ENCODE measurements around the gene IRX3.

Gene IRX3

GRCh38 chr16:54282928-54283724 lies 3.5 kb downstream of the IRX3 start:
- ChIA-PET POLR2A (no interaction called here), CTCF (interaction anchor here (1.0 to 2.2 kb wide), 6 partner anchors 9 to 649 kb away, joined by 3 to 5 read pairs (median 4); no protein-coding TSS in a partner anchor)
- DNase-seq: peak in 1 of 3 donors; percentile 29
- Histone ChIP-seq H3K9me3 (ENCODE audit: control extremely low read depth in 1 of 5, control insufficient read depth in 4 of 5, insufficient read depth in 2 of 5, low read depth in 1 of 5, low read length in 4 of 5) (no peaks in the 10 kb centered on the region), H3K27me3 (replicated peaks in 2 of 5; ENCODE audit: control insufficient read depth in 4 of 5, insufficient read depth in 5 of 5, low read length in 4 of 5) (peaks cover 4 to 93% (median 51%) of the 10 kb centered on the region in 5 experiments), H3K27ac (ENCODE audit: insufficient read depth in 1 of 2, low read depth in 1 of 2, low read length in 2 of 2, poor library complexity in 1 of 2, severe bottlenecking in 2 of 2) (no peak overlapping the region), H3K36me3 (ENCODE audit: control insufficient read depth in 4 of 4, insufficient read depth in 4 of 4, low read length in 3 of 4) (no peaks in the 10 kb centered on the region), H3K4me1 (ENCODE audit: control extremely low read depth in 1 of 4, control insufficient read depth in 4 of 4, insufficient read depth in 4 of 4, low read length in 3 of 4) (peaks cover 0 to 46% (median 37%) of the 10 kb centered on the region in 4 experiments), H3K4me3 (ENCODE audit: control insufficient read depth in 1 of 7, extremely low read depth in 1 of 7, insufficient read depth in 4 of 7, low read depth in 2 of 7, low read length in 6 of 7) (no peak overlapping the region)
- 9% methylated on average over 22 of the region's 37 CpGs for WGBS (ENCODE audit: insufficient coverage)

- no peak overlapping the region for H3K27ac ChIP-seq (ENCODE audit: insufficient read depth in 1 of 2, low read depth in 1 of 2, low read length in 2 of 2, poor library complexity in 1 of 2, severe bottlenecking in 2 of 2)
- H3K4me3 ChIP-seq (ENCODE audit: control insufficient read depth in 1 of 7, extremely low read depth in 1 of 7, insufficient read depth in 4 of 7, low read depth in 2 of 7, low read length in 6 of 7): peak overlapping the region in 5 of 7 experiments; percentile 20 to 68 (median 51)
- POLR2A ChIA-PET: no interaction called here
- peaks cover 4 to 86% (median 44%) of the 10 kb centered on the region in 5 experiments for H3K27me3 ChIP-seq (replicated peaks in 2 of 5; ENCODE audit: control insufficient read depth in 4 of 5, insufficient read depth in 5 of 5, low read length in 4 of 5)
- DNase-seq: peak; percentile 53 to 64 (median 63)
- no peaks in the 10 kb centered on the region for H3K9me3 ChIP-seq (ENCODE audit: control extremely low read depth in 1 of 5, control insufficient read depth in 4 of 5, insufficient read depth in 2 of 5, low read depth in 1 of 5, low read length in 4 of 5)
- 2% methylated on average over 26 of the region's 42 CpGs for WGBS (ENCODE audit: insufficient coverage)
- peaks cover 0 to 44% (median 35%) of the 10 kb centered on the region in 4 experiments for H3K4me1 ChIP-seq (ENCODE audit: control extremely low read depth in 1 of 4, control insufficient read depth in 4 of 4, insufficient read depth in 4 of 4, low read length in 3 of 4)
- CTCF ChIA-PET: interaction anchor here (1.0 to 2.2 kb wide), 6 partner anchors 10 to 649 kb away, joined by 3 to 5 read pairs (median 4); no protein-coding TSS in a partner anchor
- no peaks in the 10 kb centered on the region for H3K36me3 ChIP-seq (ENCODE audit: control insufficient read depth in 4 of 4, insufficient read depth in 4 of 4, low read length in 3 of 4)
Observed at GRCh38 chr16:54282202-54282927, 4.2 kb downstream of the IRX3 start.

GRCh38 chr16:54281535-54282201 lies 4.9 kb downstream of the IRX3 start:
- Histone ChIP-seq H3K4me3 (ENCODE audit: control insufficient read depth in 1 of 7, extremely low read depth in 1 of 7, insufficient read depth in 4 of 7, low read depth in 2 of 7, low read length in 6 of 7) (peak overlapping the region in 6 of 7 experiments; percentile 3 to 68 (median 48)), H3K4me1 (ENCODE audit: control extremely low read depth in 1 of 4, control insufficient read depth in 4 of 4, insufficient read depth in 4 of 4, low read length in 3 of 4) (peaks cover 0 to 38% (median 29%) of the 10 kb centered on the region in 4 experiments), H3K9me3 (ENCODE audit: control extremely low read depth in 1 of 5, control insufficient read depth in 4 of 5, insufficient read depth in 2 of 5, low read depth in 1 of 5, low read length in 4 of 5) (no peaks in the 10 kb centered on the region), H3K27ac (ENCODE audit: insufficient read depth in 1 of 2, low read depth in 1 of 2, low read length in 2 of 2, poor library complexity in 1 of 2, severe bottlenecking in 2 of 2) (no peak overlapping the region), H3K27me3 (replicated peaks in 2 of 5; ENCODE audit: control insufficient read depth in 4 of 5, insufficient read depth in 5 of 5, low read length in 4 of 5) (peaks cover 4 to 79% (median 44%) of the 10 kb centered on the region in 5 experiments), H3K36me3 (ENCODE audit: control insufficient read depth in 4 of 4, insufficient read depth in 4 of 4, low read length in 3 of 4) (no peaks in the 10 kb centered on the region)
- 4% methylated on average over 46 of the region's 53 CpGs for WGBS (ENCODE audit: insufficient coverage)
- ChIA-PET POLR2A (no interaction called here), CTCF (interaction anchor here (1.2 to 2.2 kb wide), 4 partner anchors 10 to 650 kb away, joined by 3 to 5 read pairs (median 4); no protein-coding TSS in a partner anchor)
- peak in 1 of 3 donors; percentile 40 for DNase-seq

- H3K27ac ChIP-seq (ENCODE audit: insufficient read depth in 1 of 2, low read depth in 1 of 2, low read length in 2 of 2, poor library complexity in 1 of 2, severe bottlenecking in 2 of 2): no peak overlapping the region
- H3K27me3 ChIP-seq (replicated peaks in 2 of 5; ENCODE audit: control insufficient read depth in 4 of 5, insufficient read depth in 5 of 5, low read length in 4 of 5): peaks cover 4 to 70% (median 40%) of the 10 kb centered on the region in 5 experiments
- 80% methylated on average over 3 of the region's 3 CpGs for WGBS (ENCODE audit: insufficient coverage)
- peak in 2 of 3 donors; percentile 49 to 51 for DNase-seq
- no peak overlapping the region for H3K4me3 ChIP-seq (ENCODE audit: control insufficient read depth in 1 of 7, extremely low read depth in 1 of 7, insufficient read depth in 4 of 7, low read depth in 2 of 7, low read length in 6 of 7)
- ChIA-PET POLR2A (no interaction called here), CTCF (interaction anchor here (0.5 to 1.4 kb wide), 3 partner anchors 12 to 428 kb away, joined by 3 to 4 read pairs (median 3); no protein-coding TSS in a partner anchor)
- no peaks in the 10 kb centered on the region for H3K9me3 ChIP-seq (ENCODE audit: control extremely low read depth in 1 of 5, control insufficient read depth in 4 of 5, insufficient read depth in 2 of 5, low read depth in 1 of 5, low read length in 4 of 5)
- H3K36me3 ChIP-seq (ENCODE audit: control insufficient read depth in 4 of 4, insufficient read depth in 4 of 4, low read length in 3 of 4): no peaks in the 10 kb centered on the region
- H3K4me1 ChIP-seq (ENCODE audit: control extremely low read depth in 1 of 4, control insufficient read depth in 4 of 4, insufficient read depth in 4 of 4, low read length in 3 of 4): peaks cover 0 to 29% (median 21%) of the 10 kb centered on the region in 4 experiments
Observed at GRCh38 chr16:54280751-54281150, 5.8 kb downstream of the IRX3 start.

GRCh38 chr16:54277845-54278703 lies 8.5 kb downstream of the IRX3 start:
- Histone ChIP-seq H3K9me3 (ENCODE audit: control extremely low read depth in 1 of 5, control insufficient read depth in 4 of 5, insufficient read depth in 2 of 5, low read depth in 1 of 5, low read length in 4 of 5) (no peaks in the 10 kb centered on the region), H3K27ac (ENCODE audit: insufficient read depth in 1 of 2, low read depth in 1 of 2, low read length in 2 of 2, poor library complexity in 1 of 2, severe bottlenecking in 2 of 2) (no peak overlapping the region), H3K4me1 (ENCODE audit: control extremely low read depth in 1 of 4, control insufficient read depth in 4 of 4, insufficient read depth in 4 of 4, low read length in 3 of 4) (peaks cover 0 to 13% (median 9%) of the 10 kb centered on the region in 4 experiments), H3K4me3 (ENCODE audit: control insufficient read depth in 1 of 7, extremely low read depth in 1 of 7, insufficient read depth in 4 of 7, low read depth in 2 of 7, low read length in 6 of 7) (no peak overlapping the region), H3K36me3 (ENCODE audit: control insufficient read depth in 4 of 4, insufficient read depth in 4 of 4, low read length in 3 of 4) (no peaks in the 10 kb centered on the region), H3K27me3 (replicated peaks in 2 of 5; ENCODE audit: control insufficient read depth in 4 of 5, insufficient read depth in 5 of 5, low read length in 4 of 5) (peaks cover 4 to 46% (median 25%) of the 10 kb centered on the region in 5 experiments)
- CTCF ChIA-PET: no interaction called here
- POLR2A ChIA-PET: no interaction called here
- no peak for DNase-seq
- WGBS (ENCODE audit: insufficient coverage): 71% methylated on average over 15 of the region's 17 CpGs

GRCh38 chr16:54275956-54276355 lies 10.6 kb downstream of the IRX3 start:
- H3K4me1 ChIP-seq (ENCODE audit: control extremely low read depth in 1 of 4, control insufficient read depth in 4 of 4, insufficient read depth in 4 of 4, low read length in 3 of 4): peaks cover 0 to 4% (median 2%) of the 10 kb centered on the region in 4 experiments
- 75% methylated on average over 1 of the region's 6 CpGs for WGBS (ENCODE audit: insufficient coverage)
- ChIA-PET CTCF (interaction anchor here (0.6 to 0.8 kb wide), 2 partner anchors 9 to 982 kb away, joined by 3 read pairs; no protein-coding TSS in a partner anchor), POLR2A (interaction anchor here (0.6 kb wide), 1 partner anchor 8 kb away, joined by 3 read pairs; no protein-coding TSS in a partner anchor)
- H3K4me3 ChIP-seq (ENCODE audit: control insufficient read depth in 1 of 7, extremely low read depth in 1 of 7, insufficient read depth in 4 of 7, low read depth in 2 of 7, low read length in 6 of 7): no peak overlapping the region
- no peaks in the 10 kb centered on the region for H3K36me3 ChIP-seq (ENCODE audit: control insufficient read depth in 4 of 4, insufficient read depth in 4 of 4, low read length in 3 of 4)
- H3K27me3 ChIP-seq (replicated peaks in 2 of 5; ENCODE audit: control insufficient read depth in 4 of 5, insufficient read depth in 5 of 5, low read length in 4 of 5): peaks cover 6 to 29% (median 11%) of the 10 kb centered on the region in 5 experiments
- DNase-seq: no peak
- H3K27ac ChIP-seq (ENCODE audit: insufficient read depth in 1 of 2, low read depth in 1 of 2, low read length in 2 of 2, poor library complexity in 1 of 2, severe bottlenecking in 2 of 2): no peak overlapping the region
- peaks cover 0 to 2% (median 0%) of the 10 kb centered on the region in 5 experiments for H3K9me3 ChIP-seq (ENCODE audit: control extremely low read depth in 1 of 5, control insufficient read depth in 4 of 5, insufficient read depth in 2 of 5, low read depth in 1 of 5, low read length in 4 of 5)
